HL-60/S4 (cell line): ENCODE measurements around the gene GPR183.

Source experiments
- in situ Hi-C: fragments of 300-500 bp; cut with MboI; formaldehyde crosslinking; loops from 2 replicates; pipeline ENCODE4 v1.14.3; 2022; ENCODE audit warnings: low sequenced_read_pairs

Gene GPR183

DNA sequence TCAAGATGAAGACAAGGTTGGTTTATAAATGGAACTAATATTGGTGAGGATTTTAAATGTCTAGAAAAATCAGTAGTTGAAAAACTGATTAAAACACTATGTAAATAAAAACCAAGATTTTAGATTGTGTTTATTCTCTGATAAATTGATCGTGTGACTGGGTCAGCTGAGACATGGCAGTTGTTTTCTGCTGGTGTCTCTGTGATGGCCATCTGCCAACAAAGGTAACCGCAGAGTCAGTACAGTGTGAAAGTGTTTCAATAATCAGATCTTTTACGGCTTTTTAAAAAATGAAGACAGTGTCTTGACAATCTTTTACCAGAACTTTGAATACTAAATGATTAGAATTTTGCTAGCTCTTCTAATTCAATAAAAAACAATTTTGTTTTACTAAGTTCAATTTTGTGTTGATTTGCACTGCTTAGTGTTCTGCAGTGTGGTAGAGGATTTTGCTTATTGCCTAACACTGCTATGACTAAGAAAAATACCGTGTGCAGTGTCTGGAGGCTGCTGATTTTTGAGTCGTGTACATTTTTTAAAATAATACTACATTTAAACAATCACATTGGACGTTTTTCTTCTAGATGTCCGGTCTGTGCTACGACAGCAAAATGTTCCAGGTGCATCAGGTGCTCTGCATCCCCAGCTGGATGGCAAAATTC is 32.7 kb upstream of the GPR183 start:
- in situ Hi-C loops: no loop called here

DNA sequence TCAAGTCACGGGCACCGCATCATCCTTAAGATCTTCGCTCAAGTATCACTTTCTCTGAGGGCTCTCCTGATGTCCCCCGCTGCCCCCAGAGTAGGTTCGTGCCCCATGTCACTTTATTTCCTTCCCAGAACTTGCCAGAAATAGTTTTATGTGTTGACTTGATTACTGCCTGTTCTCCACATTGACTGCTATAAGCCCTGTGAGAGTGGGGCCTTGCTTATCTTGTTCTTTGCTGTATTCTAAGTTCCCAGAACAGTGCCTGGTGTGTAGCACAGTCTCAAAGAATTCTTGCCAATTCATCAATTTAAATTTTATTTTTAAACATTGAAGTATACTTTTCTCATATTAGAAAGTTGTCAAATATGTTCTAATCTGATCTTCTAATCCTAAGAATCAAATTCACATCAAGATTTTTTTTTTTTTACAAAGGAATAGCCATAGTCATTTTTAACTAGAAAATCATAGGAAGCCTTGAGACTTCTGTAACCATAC is 32.1 kb upstream of the GPR183 start:
- in situ Hi-C loops: no loop called here

DNA sequence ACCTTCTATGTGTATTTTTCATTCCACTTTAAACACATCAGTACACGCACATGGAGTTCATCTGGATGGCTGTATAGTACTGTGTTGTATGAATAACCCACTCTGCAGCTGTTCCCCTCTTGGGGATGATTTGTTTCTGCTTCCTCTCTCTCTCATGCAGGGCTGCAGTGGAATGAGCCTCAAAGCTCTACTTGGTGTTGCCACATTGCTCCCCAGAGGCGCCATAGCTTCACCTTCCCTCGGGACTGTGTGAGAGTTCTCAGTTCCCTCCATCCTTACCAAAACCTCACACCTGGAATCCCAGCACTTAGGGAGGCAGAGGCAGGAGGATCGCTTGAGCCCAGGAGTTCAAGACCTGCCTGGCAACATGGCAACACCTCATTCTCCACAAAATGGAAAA is 28.4 kb upstream of the GPR183 start:
- in situ Hi-C loops: no loop called here

DNA sequence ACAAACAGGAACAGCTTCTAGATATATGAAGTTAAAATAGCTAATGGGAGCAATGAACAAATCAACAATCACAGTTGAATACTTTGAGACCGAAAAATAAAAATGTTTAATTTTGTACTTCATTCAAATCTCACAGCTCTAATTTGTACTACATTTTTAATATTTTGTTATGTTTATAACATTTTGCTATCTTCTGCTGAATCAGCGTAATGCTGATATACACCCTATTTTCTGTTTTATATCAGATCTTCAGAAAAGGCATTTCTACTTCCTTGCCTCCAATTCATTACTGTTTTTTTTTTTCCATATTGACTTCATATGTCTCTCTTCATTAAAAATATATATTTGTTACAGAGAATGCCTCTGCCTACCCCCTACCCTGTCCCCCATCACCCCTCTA is 27.9 kb upstream of the GPR183 start:
- in situ Hi-C loops: no loop called here

DNA sequence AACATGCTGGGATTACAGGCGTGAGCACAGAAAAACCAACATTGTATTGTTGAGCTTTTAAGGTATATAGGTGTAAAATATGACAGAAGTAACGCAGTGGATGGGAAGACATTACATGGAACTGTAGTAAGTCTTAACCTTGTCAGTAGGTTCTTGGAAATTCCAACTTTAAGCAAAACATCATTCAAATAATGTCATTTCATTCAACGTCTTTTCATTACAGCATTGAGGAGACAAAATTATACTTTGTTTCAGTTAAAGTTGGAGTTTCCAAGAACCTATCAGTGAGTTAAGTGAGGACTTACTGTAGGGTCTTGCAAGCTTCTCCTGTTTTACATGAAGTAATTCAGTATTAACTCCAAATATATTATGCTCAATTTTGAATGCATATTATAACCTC is 27.0 kb upstream of the GPR183 start:
- in situ Hi-C loops: no loop called here

DNA sequence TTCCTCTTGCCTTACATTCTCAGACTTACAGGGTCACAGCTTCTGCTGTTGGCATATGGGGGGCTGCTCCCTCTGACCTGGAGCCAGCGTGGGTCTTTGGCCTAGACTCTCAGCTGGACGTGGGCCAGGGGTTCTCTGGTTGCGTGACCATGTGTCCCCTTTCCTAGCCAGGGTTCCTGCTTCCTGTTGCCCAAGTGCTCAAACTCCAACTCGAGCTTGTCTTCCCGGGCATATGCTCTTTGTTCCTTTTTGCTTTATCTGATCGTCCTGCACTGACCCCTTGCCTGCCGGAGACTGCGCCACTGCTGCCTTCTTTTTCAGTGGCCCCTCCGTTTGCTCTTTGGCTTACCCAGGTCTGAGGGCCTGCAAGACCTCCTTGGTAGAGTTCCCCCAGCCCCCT is 25.3 kb upstream of the GPR183 start:
- in situ Hi-C loops: no loop called here

DNA sequence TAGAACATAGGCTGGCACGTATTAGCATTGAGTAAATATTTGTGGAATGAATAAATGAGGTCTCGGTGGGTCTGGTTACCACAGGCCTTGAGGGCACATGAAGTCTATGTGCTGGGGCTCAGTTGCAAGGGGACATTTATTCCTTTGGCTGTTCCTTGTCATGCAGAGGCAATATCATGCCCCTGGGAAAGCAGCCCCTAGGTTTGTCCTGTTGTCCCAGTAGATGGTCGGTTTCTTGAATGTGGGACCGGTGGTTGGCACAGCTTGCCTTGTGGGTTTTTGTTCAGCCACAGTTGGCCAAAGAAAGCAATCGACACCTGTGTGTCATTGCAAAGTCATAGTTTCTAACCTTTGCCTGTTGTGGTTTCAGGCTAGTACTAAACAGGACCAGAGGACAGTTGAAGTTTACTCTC is 24.7 kb upstream of the GPR183 start:
- in situ Hi-C loops: no loop called here

DNA sequence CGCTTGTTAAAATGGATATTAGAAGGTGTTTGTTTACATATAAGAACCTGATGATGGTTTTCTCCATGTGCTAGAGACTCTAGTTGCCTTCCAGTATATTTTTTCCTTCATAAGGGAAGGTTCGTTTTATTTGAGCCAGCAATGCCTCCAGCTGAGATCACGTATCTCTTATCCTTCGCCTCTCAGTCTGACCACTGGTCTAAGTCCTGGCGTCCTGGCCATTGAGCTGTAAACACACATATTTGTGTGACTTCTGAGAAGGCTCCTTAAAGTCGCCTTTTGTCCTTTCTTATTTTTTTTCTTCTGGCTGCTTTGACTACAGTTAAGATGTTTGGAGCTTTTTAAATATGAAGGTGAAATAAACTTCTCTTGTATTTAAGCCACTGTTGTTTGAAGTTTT is 23.7 kb upstream of the GPR183 start:
- in situ Hi-C loops: no loop called here

DNA sequence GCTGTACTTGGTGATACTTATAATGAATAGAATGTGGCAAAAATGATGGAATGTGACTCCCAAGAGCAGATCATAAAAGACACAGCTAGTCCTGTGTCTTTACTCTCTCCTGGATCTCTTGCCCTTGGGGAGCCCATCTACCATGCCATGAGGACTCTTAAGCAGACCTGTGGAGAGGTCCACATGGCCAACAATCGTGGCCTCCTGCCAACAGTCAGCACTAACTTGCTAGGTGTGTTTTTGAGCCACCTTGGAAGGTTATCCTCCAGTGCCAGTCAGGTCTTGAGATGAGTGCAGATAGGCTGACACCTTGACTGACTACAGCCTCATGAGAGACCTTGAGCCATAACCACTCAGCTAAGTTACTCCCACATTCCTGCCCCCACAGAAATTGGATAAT is 22.3 kb upstream of the GPR183 start:
- in situ Hi-C loops: no loop called here

DNA sequence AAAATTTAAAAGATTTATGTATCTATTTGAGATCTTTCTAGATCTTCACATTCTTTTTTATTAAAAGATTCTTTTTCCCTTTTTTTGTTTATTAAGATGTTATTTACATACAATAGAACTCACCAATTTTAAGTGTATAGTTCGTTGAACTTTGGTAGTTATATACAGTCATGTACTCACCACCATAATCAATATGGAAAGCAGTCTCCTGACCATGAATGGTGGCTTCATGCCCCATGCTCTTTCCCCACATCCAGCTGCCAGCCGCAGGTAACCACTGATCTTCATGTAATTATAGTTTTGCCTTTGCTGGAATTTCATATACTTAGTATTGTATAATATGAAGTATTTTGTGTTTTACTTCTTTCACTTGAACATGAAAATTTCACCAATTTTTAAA is 20.6 kb upstream of the GPR183 start:
- in situ Hi-C loops: no loop called here

DNA sequence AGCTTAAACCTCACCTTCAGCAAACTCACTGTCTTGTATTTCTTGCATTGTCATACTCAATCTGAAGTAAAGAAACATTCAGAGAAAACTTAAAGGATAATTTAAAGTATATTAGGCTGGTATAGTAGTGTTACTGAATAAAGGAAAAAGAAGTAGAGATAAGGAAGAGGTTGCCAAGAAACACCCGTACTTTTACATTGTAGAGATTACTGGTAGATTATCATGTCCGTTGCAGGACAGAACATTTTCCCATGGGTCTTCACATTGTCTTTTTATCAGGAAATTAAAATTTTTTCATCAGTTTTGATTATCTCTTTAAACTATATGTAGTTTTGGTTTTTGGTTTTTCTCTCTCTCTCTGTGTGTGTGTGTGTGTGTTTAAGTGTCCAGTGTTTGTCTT is 19.9 kb upstream of the GPR183 start:
- in situ Hi-C loops: no loop called here

DNA sequence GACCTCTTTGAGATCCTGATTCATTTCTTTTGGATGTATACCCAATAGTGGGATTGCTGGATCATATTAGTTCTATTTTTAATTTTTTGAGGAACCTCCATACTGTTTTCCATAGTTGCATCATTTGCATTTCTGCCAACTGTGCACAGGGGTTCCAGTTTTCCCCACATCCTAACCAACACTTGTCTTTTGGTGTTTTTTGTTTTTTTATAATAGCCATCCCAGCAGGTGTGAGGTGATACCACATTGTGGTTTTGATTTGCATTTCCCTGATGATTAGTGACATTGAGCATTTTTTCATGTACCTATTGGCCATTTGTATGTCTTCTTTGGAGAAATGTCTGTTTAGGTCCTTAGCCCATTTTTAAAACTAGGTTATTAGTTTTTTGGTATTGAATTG is 18.8 kb upstream of the GPR183 start:
- in situ Hi-C loops: no loop called here

DNA sequence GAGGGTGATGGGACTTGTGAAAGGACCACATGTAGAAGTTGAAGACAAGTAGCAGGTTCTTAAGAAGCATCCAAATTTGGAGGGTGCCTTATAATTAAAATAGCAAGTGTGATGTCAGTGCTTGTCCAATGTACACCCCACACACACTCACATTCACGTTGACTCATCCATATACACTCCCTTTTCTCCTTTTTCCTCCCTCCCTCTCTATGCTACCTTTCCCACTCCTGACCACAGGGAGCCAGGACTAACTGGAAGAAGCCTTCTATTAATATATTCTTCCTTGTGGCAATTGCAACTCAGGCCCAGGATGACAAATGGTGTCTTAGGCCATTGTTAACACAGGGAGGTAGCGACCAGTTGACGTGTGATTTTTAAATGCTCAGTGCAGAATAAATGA is 16.3 kb upstream of the GPR183 start:
- in situ Hi-C loops: no loop called here

DNA sequence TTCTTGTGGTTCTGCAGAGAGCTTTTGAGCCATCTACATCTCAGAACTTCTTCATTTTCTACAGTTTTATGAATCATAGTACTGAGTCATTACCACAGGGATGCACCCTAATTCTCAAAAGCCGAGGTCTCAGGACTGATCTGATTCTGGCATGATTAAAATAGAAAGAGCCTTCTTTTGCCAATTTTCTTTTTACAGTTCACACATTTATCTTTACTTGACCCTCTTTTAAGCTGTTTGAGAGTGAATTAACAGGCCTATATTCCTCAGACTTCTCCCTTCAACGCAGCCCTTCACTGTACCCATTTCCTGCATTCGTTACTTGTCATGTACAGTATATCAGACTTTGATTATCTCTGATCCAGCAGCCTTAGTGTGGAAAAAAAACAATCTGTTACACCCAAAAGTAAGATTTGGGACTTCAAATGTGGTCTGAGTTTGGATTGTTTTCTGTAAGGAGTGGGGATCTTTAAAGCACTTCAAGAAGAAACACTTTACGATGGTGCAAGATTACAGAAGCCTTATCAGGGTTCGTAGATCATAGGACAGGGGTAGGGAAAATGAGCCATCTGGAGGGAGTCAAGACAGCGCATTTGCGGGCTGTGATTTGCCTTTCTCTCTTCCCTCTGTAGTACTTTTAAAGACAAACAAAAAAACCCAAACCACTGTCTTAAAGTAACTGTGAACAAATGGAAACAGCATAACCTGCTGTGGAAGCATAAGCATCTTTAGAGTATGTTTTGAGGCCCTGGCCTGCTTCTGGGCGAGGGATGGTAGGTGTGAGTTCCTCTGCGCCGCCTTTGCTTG is 15.3 kb upstream of the GPR183 start:
- in situ Hi-C loops: no loop called here

DNA sequence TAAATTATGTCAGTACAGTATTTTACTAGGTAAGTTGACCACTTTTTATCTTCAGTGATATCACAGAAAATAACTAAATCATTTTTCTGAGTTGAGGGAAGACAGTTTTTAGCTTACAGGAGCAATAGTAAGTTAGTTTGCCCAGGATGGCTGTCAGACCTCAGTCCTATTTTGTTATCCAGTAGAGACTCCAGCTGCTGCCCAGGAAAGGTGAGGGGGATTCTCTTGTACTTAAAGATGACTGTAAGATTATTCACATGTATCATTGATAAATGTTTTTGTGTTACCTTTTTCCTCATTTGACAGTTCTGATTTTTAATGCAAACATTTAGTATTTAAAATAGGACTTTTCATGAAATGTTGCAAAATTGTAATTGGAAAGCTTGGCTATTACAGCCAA is 14.5 kb upstream of the GPR183 start:
- in situ Hi-C loops: no loop called here

DNA sequence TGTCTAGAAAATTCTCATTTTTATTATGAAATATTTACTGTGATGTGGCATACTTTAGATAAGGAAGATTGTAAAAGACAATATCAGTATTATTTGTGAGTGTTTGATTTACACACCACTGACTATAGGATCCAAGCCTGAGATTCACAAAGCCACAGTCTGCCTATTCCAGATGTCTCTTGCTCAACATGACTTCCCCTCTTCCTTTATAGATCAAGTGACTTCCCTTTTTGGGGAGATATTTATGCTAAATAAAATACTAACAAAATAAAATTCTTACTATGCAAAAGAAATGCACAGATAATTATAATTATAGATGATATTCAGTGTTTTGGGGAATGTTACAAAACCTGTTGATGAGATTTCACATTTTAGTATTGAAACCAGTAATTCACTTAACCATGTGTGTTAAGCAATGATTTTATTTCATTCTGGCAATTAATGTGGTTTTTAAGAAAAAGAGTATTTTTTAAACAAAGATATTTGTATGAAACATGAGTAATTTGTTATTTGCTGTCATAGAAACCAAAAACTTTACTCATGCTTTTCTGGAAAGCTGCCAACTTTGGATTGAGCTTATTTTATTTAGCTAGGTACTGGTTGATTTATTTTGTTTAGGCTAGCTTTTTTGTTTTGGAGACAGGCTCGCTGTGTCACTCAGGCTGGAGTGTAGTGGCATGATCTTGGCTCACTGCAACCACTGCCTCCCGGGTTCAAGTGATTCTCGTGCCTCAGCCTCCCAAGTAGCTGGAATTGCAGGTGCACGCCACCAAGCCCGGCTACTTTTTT is 13.7 kb upstream of the GPR183 start:
- in situ Hi-C loops: no loop called here

DNA sequence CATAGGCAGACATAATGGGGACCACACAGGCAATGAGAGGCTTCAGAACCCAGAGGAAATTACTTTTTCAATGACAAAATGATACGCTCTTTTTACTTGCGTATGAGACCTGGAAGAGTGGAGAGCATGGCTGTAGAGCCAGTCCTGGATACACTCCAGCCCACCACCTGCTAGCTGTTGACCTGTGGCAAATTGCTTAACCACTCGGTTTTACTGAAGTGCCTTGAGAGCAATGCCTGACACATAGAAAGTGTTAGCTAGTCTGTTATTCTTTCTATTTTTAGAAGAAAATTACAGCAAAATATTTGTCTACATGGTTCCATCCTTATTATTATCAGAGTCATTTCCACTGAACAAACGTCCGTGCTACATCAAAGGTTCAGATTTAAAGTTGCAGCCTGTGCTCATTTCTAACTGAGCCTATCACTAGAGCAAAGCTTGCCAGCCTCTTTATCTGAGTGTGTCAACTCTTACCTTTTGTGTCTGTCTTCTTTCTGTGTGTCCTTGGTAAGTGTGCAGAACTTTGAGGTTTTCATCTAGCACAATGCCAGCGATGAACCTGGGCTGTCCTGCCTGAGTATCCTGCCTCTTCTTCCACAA is 9.6 kb upstream of the GPR183 start:
- in situ Hi-C loops: no loop called here

DNA sequence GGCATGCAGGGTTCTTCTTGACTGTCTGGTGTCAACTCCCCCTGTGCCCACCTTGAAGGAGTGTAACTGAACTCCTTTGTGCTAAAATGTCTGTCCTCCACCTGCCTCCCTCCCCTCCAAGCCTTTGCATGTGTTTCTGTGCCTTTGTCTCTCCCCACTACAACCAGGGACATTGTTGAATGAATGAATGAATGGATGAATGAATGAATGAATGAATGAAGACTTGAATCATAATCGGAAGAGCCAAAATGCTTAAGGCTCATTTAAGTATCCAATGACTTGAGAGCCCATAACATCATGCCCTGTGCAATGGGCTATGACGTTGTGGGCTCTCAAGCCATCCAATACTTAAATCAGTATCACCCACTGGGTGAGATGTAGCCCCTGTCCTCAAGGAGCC is 9.0 kb upstream of the GPR183 start:
- in situ Hi-C loops: no loop called here

DNA sequence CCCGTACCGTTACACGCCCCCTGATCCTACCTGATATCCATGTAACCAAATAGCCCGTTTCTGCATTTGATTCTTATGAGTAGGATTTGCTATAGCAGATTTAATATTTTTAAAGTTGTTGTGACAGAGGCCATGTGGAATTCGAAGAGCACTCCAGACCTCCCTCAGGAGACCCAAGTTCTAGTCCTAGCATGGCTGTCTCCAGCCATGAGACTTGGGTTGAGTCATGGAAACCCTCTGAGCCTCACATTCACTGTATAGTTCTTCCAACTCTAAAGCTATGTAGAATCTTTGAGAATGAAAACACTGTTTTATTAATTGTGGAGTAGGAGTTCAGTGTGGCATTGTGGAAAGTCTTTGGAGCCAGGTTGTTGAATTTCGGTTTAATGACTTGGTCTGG is 8.0 kb upstream of the GPR183 start:
- in situ Hi-C loops: no loop called here

DNA sequence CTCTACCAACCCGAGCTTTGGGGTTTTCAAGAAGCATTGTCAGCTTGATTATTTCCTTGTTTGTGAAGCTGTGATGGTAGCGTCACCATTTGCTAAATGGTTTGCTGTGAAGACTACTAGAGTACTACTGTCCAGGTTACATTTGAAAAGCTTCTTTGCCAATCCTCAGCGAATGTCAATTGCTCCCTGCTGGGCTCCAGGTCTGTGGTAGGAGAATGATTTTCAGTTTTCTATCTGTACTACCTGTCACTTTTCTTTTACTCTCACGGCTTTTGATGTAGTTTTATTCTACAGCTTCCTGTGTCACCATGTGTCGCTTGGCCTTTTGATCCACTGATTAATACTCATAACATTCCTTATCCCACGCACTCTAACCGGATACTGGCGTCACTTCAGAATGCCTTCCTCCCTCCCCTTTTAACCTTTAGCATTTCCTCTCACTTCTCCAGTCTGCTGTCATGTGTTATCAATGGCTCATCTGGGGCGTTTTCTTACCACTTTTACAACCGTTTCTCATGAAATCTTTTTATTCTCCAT is 7.5 kb upstream of the GPR183 start:
- in situ Hi-C loops: no loop called here

DNA sequence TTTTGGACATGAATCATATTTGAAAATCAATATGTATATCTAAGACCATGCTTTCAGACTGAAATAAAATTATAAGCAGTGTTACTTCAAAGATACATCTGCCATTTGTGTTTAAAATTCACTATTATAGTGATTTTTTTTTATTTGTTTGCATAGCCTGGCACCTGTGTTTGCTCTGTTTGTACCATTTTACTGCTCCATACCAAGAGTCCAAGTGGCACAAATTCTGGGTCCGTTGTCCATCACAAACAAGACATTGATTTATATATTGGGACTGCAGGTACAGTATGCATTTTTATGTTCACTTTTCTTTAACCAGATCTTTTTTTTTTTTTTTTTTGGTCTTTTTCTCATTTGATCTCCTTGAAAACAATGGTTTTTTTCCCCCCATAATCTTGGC is 6.7 kb upstream of the GPR183 start:
- in situ Hi-C loops: no loop called here
